Stimulated activated effector memory CD8-positive, alpha-beta T cell treated with anti-CD3 and anti-CD28 coated beads, Interleukin-12 subunit alpha, Interleukin-12 subunit beta, amount 100 ng/mL, for 72 hours (primary cell): ENCODE results near the gene HHEX.
A peak's percentile ranks its signal among the peaks of the same experiment; 100 is the strongest.

ENCODE experiments used
- ATAC-seq: fragments of 150-1000 bp; cut with Tn5 transposase; 2 replicates; pipeline ENCODE4 v1.10.0; 2021
- DNase-seq, 2 donors: peaks; one replicate each; pipeline ENCODE4 v3.0.0; 2021 to 2022; ENCODE audit warnings: low spot score in 2 of 2
- H3K27ac Mint-ChIP-seq: one replicate; pipeline ENCODE4 v1.8.0; 2022; ENCODE audit warnings: mild to moderate bottlenecking, mixed read lengths
- H3K36me3 Mint-ChIP-seq: one replicate; pipeline ENCODE4 v1.8.0; 2022; ENCODE audit warnings: mild to moderate bottlenecking, mixed read lengths
- H3K4me1 Mint-ChIP-seq: one replicate; pipeline ENCODE4 v1.8.0; 2022; ENCODE audit warnings: mixed read lengths
- H3K4me3 Mint-ChIP-seq: one replicate; pipeline ENCODE4 v1.8.0; 2022; ENCODE audit warnings: mild to moderate bottlenecking, mixed read lengths
- H3K9me3 Mint-ChIP-seq: one replicate; pipeline ENCODE4 v1.8.0; 2022; ENCODE audit warnings: mixed read lengths

HHEX gene

GRCh38 chr10:92690211-92690914, 608 bp downstream of the HHEX start:
- peak; percentile 61 to 83 for DNase-seq
- peaks cover 12% of the 10 kb centered on the region for H3K4me1 Mint-ChIP-seq
- H3K36me3 Mint-ChIP-seq: no peaks in the 10 kb centered on the region
- no peaks in the 10 kb centered on the region for H3K9me3 Mint-ChIP-seq
- ATAC-seq: peak; percentile 79
- no peak overlapping the region for H3K27ac Mint-ChIP-seq
- H3K4me3 Mint-ChIP-seq: peak overlapping the region; percentile 66

- Mint-ChIP-seq H3K36me3 (no peaks in the 10 kb centered on the region), H3K4me1 (peaks cover 12% of the 10 kb centered on the region), H3K9me3 (no peaks in the 10 kb centered on the region), H3K4me3 (peak overlapping the region; percentile 66), H3K27ac (no peak overlapping the region)
- ATAC-seq (no peak), DNase-seq (no peak)
Observed at GRCh38 chr10:92690915-92691590, 1.3 kb downstream of the HHEX start.

GRCh38 chr10:92691591-92692079, 1.9 kb downstream of the HHEX start:
- ATAC-seq: no peak
- peak in 1 of 2 donors; percentile 50 for DNase-seq
- H3K36me3 Mint-ChIP-seq: no peaks in the 10 kb centered on the region
- peak overlapping the region; percentile 66 for H3K4me3 Mint-ChIP-seq
- H3K9me3 Mint-ChIP-seq: no peaks in the 10 kb centered on the region
- no peak overlapping the region for H3K27ac Mint-ChIP-seq
- peaks cover 12% of the 10 kb centered on the region for H3K4me1 Mint-ChIP-seq

- Mint-ChIP-seq H3K4me1 (peaks cover 12% of the 10 kb centered on the region), H3K27ac (no peak overlapping the region), H3K9me3 (no peaks in the 10 kb centered on the region), H3K36me3 (no peaks in the 10 kb centered on the region), H3K4me3 (peak overlapping the region; percentile 66)
- no peak for ATAC-seq
- DNase-seq: peak in 1 of 2 donors; percentile 46
Observed at GRCh38 chr10:92692080-92692671, 2.4 kb downstream of the HHEX start.

GRCh38 chr10:92692697-92693533, 3.2 kb downstream of the HHEX start:
- ATAC-seq (no peak), DNase-seq (no peak)
- peak overlapping the region; percentile 66 for H3K4me3 Mint-ChIP-seq
- peaks cover 14% of the 10 kb centered on the region for H3K4me1 Mint-ChIP-seq
- H3K27ac Mint-ChIP-seq: no peak overlapping the region
- H3K36me3 Mint-ChIP-seq: no peaks in the 10 kb centered on the region
- no peaks in the 10 kb centered on the region for H3K9me3 Mint-ChIP-seq

- Mint-ChIP-seq H3K9me3 (no peaks in the 10 kb centered on the region), H3K4me3 (no peak overlapping the region), H3K27ac (no peak overlapping the region), H3K4me1 (peaks cover 19% of the 10 kb centered on the region), H3K36me3 (no peaks in the 10 kb centered on the region)
- DNase-seq (no peak), ATAC-seq (no peak)
Observed at GRCh38 chr10:92693534-92693893, 3.8 kb downstream of the HHEX start.

- no peaks in the 10 kb centered on the region for H3K36me3 Mint-ChIP-seq
- DNase-seq (no peak), ATAC-seq (no peak)
- no peaks in the 10 kb centered on the region for H3K9me3 Mint-ChIP-seq
- H3K4me3 Mint-ChIP-seq: no peak overlapping the region
- peaks cover 31% of the 10 kb centered on the region for H3K4me1 Mint-ChIP-seq
- no peak overlapping the region for H3K27ac Mint-ChIP-seq
Observed at GRCh38 chr10:92695679-92696605, 6.2 kb downstream of the HHEX start.

GRCh38 chr10:92696606-92697383, 7.0 kb downstream of the HHEX start:
- Mint-ChIP-seq H3K27ac (no peak overlapping the region), H3K4me1 (peaks cover 23% of the 10 kb centered on the region), H3K4me3 (no peak overlapping the region), H3K9me3 (no peaks in the 10 kb centered on the region), H3K36me3 (no peaks in the 10 kb centered on the region)
- DNase-seq: no peak
- ATAC-seq: no peak

- ATAC-seq (no peak), DNase-seq (no peak)
- H3K27ac Mint-ChIP-seq: no peak overlapping the region
- no peaks in the 10 kb centered on the region for H3K36me3 Mint-ChIP-seq
- H3K4me1 Mint-ChIP-seq: peaks cover 18% of the 10 kb centered on the region
- no peaks in the 10 kb centered on the region for H3K9me3 Mint-ChIP-seq
- peak overlapping the region; percentile 63 for H3K4me3 Mint-ChIP-seq
Observed at GRCh38 chr10:92697663-92698511, 8.1 kb downstream of the HHEX start.

GRCh38 chr10:92699193-92699517, 9.4 kb downstream of the HHEX start:
- H3K27ac Mint-ChIP-seq: no peak overlapping the region
- ATAC-seq: no peak

GRCh38 chr10:92699518-92700381, 10.0 kb downstream of the HHEX start:
- DNase-seq (peak in 1 of 2 donors; percentile 57), ATAC-seq (peak; percentile 76)
- H3K4me3 Mint-ChIP-seq: peak overlapping the region; percentile 63
- H3K4me1 Mint-ChIP-seq: peaks cover 18% of the 10 kb centered on the region
- H3K9me3 Mint-ChIP-seq: no peaks in the 10 kb centered on the region
- H3K36me3 Mint-ChIP-seq: no peaks in the 10 kb centered on the region
- no peak overlapping the region for H3K27ac Mint-ChIP-seq

More at GRCh38 chr10:92699193-92699517, 9.4 kb downstream of the HHEX start:
- no peaks in the 10 kb centered on the region for H3K9me3 Mint-ChIP-seq
- no peaks in the 10 kb centered on the region for H3K36me3 Mint-ChIP-seq
- no peak for DNase-seq
- H3K4me3 Mint-ChIP-seq: peak overlapping the region; percentile 63
- H3K4me1 Mint-ChIP-seq: peaks cover 18% of the 10 kb centered on the region

GRCh38 chr10:92702301-92702916, 12.7 kb downstream of the HHEX start:
- Mint-ChIP-seq H3K27ac (no peak overlapping the region), H3K4me3 (no peak overlapping the region)

More at GRCh38 chr10:92702301-92702916, 12.7 kb downstream of the HHEX start:
- H3K4me1 Mint-ChIP-seq: peaks cover 18% of the 10 kb centered on the region
- no peaks in the 10 kb centered on the region for H3K36me3 Mint-ChIP-seq
- H3K9me3 Mint-ChIP-seq: no peaks in the 10 kb centered on the region
- no peak for DNase-seq
- no peak for ATAC-seq
